RWPE1 (cell line): Measurements from ENCODE around the gene SLC41A1.

Source experiments
- CTCF ChIA-PET: fragments of 350-600 bp; sonication (Branson Sonifier 250); formaldehyde crosslinking; extraction: SDS; loops from one replicate; lab custom pipeline; 2021; lab: Yijun Ruan, JAX
- POLR2A ChIA-PET: fragments of 400-600 bp; formaldehyde crosslinking; extraction: SDS; loops from one replicate; lab custom pipeline; 2020; ENCODE audit warnings: antibody characterized with exemption; ENCODE audit not compliant: low non-redundant PET; lab: Yijun Ruan, JAX
- DNase-seq: peaks from one replicate; pipeline ENCODE4 v3.0.0; 2012; ENCODE audit warnings: low spot score
- H3K27ac ChIP-seq: fragments of 450-650 bp; 2 replicates; pipeline ENCODE4 v1.5.1; 2017
- CTCF ChIP-seq: fragments of 450-650 bp; conservative IDR thresholded peaks from 2 replicates; pipeline ENCODE4 v1.5.1; 2017; ENCODE audit warnings: low read depth, mild to moderate bottlenecking

SLC41A1 gene

GRCh38 chr1:205851993-205852392 is 39.0 kb upstream of the SLC41A1 start:
- ChIA-PET CTCF (no interaction called here), POLR2A (no interaction called here)
- no peak overlapping the region for H3K27ac ChIP-seq
- DNase-seq = no peak
- no peak for TF ChIP-seq CTCF

- ChIA-PET CTCF (interaction anchor here (0.7 to 0.8 kb wide), 3 partner anchors 61 to 69 kb away, joined by 3 to 4 read pairs (median 3); no protein-coding TSS in a partner anchor), POLR2A (no interaction called here)
- DNase-seq = no peak
- H3K27ac ChIP-seq = no peak within 1 kb of the TSS
- no peak for TF ChIP-seq CTCF
Measured at GRCh38 chr1:205849619-205850355, 36.8 kb upstream of the SLC41A1 start, which contains the start of gene PM20D1. Gene PM20D1 (minus strand): TSS chr1:205850132. CDS start chr1:205850072, 60 bp downstream.

- CTCF ChIA-PET = interaction anchor here (0.9 to 1.4 kb wide), 3 partner anchors 11 to 134 kb away, joined by 3 to 7 read pairs (median 6); no protein-coding TSS in a partner anchor
- POLR2A ChIA-PET = no interaction called here
- no peak overlapping the region for H3K27ac ChIP-seq
- DNase-seq = no peak
- no peak for TF ChIP-seq CTCF
Measured at GRCh38 chr1:205843036-205843859, 30.2 kb upstream of the SLC41A1 start.

GRCh38 chr1:205842229-205842628 is 29.2 kb upstream of the SLC41A1 start:
- no peak overlapping the region for H3K27ac ChIP-seq

GRCh38 chr1:205840146-205840923 is 27.3 kb upstream of the SLC41A1 start:
- no peak for TF ChIP-seq CTCF
- no peak for DNase-seq
- H3K27ac ChIP-seq = no peak overlapping the region
- ChIA-PET CTCF (no interaction called here), POLR2A (no interaction called here)

More at GRCh38 chr1:205842229-205842628, 29.2 kb upstream of the SLC41A1 start:
- CTCF ChIA-PET = interaction anchor here (0.5 to 0.9 kb wide), 2 partner anchors 15 to 135 kb away, joined by 4 to 6 read pairs; no protein-coding TSS in a partner anchor
- POLR2A ChIA-PET = no interaction called here
- no peak for DNase-seq
- TF ChIP-seq CTCF = no peak

GRCh38 chr1:205837382-205837970 is 24.5 kb upstream of the SLC41A1 start:
- ChIA-PET POLR2A (no interaction called here), CTCF (no interaction called here)
- TF ChIP-seq CTCF = no peak
- no peak overlapping the region for H3K27ac ChIP-seq
- no peak for DNase-seq
